ENCODE data around the gene PIK3C2A.

- TF ChIP-seq POLR2A (IDR thresholded peaks at IDR 0.05) (no peak), CTCF (IDR thresholded peaks at IDR 0.05) (no peak)
Observed at GRCh38 chr11:17163291-17163690, 44.5 kb downstream of the PIK3C2A start.
